Activated CD4-positive, alpha-beta T cell treated with anti-CD3 and anti-CD28 coated beads, Interleukin-2, amount 50 U/mL, for 1 hour (primary cell): ENCODE measurements around the gene FAM78B.

Experiments used
- DNase-seq: peaks from one replicate; pipeline ENCODE4 v3.0.0-alpha.2; 2020

Gene FAM78B, protein sequence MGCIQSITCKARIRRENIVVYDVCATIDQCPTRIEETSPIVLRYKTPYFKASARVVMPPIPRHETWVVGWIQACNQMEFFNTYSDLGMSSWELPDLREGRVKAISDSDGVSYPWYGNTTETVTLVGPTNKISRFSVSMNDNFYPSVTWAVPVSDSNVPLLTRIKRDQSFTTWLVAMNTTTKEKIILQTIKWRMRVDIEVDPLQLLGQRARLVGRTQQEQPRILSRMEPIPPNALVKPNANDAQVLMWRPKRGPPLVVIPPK

GRCh38 chr1:166166698-166167571, at the start of gene FAM78B:
Gene FAM78B (minus strand): TSS chr1:166167001. CDS start chr1:166166248, 753 bp downstream.
- peak; percentile 40 for DNase-seq

- no peak for DNase-seq
Measured at GRCh38 chr1:166202546-166202945, 35.7 kb upstream of the FAM78B start.

- DNase-seq: no peak
Measured at GRCh38 chr1:166200743-166201142, 33.9 kb upstream of the FAM78B start.

- DNase-seq: no peak
Measured at GRCh38 chr1:166197597-166197996, 30.8 kb upstream of the FAM78B start.

GRCh38 chr1:166197141-166197540, 30.3 kb upstream of the FAM78B start:
- no peak for DNase-seq

DNA sequence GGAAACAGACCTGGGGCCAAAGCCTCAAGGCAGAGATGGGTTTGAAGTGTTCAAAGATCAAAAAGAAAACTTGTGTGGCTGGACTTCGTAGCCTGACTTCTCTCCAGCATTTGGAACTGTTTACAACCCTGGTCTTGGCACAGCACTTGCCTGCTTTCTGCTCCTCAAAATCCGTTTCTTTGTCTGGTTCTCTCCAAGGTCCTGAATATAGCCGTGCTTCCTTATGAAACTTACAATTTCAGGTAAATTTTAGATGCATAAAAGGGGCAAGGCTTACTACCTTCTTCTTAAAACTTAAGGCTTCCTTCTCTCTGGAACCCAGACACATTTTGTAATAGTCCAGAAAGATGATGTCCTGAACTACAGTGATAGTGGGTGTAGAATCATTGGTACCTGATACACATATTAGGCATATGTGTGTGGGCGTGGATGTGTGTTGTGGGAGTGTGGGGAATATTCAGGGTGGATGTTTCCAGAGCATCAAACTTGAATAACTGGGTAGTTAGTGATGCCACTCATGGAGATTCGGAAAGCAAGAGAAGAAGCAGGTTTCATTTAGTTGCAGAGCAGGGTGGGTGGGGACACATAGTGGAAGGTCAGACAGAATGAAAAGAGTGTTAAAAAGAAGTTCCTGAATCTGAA, 26.4 kb upstream of the FAM78B start:
- no peak for DNase-seq

DNA sequence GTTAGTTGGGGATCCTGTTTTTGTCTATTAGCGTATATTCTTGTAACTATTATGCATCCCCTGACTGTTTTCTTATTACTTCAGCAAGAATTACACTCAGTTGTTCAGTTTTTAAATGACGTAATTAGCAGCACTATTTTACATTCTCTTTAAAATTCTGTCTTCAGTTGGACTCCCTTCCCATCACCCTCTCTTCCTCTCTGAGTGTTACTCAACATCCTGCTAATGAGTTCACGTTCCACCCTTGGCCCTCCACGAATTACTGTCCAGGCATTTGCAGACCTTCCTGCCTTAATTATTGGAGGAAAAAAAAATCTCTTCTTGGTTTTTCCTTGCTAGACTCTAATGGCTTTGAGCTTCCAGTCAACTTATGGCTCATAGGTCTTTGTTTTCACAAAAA, 23.6 kb upstream of the FAM78B start:
- no peak for DNase-seq

GRCh38 chr1:166189126-166189525, 22.3 kb upstream of the FAM78B start:
- no peak for DNase-seq

DNA sequence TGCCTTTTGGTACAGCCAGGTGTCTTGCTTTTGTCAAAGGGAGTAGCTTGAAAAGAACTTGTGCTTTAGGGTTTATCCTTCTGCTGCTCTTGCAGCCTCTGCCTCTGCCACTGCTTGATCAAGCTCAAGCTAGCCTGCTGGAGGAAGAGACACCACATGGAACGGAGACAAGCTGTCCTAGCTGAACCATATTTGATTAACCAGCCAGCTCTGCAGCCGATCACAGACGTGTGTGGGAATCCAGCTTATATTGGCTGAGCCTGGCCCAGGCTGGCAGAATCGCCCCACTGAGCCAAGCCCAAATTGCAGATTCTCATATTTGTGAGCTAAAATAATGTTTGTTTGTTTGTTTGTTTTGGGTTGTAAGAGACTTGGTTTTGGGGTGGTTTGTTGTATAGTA, 18.7 kb upstream of the FAM78B start:
- no peak for DNase-seq

- DNase-seq: no peak
Measured at GRCh38 chr1:166184897-166185296, 18.1 kb upstream of the FAM78B start.

GRCh38 chr1:166184012-166184411, 17.2 kb upstream of the FAM78B start:
- DNase-seq: no peak

GRCh38 chr1:166182281-166182680, 15.5 kb upstream of the FAM78B start:
- no peak for DNase-seq

DNA sequence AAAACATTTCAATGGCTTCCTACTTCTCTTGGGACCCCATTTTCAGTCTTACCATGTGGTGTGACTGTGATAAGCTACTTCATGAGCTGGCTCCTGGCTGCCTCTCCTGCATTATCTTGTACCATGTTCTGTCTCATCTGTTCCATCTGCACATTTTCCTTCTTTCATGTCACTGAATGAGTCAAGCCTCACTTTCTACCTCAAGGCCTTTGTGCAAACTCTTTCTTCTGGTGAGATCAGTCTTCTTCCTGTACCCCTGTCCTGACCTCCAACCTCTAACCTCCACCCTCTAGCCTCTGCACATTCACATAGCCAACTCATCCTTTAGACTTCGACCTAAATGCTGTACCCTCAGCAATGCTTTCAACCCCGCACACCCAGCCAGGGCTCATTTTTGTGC, 9.6 kb upstream of the FAM78B start:
- no peak for DNase-seq

- no peak for DNase-seq
Measured at GRCh38 chr1:166175032-166175431, 8.2 kb upstream of the FAM78B start.

DNA sequence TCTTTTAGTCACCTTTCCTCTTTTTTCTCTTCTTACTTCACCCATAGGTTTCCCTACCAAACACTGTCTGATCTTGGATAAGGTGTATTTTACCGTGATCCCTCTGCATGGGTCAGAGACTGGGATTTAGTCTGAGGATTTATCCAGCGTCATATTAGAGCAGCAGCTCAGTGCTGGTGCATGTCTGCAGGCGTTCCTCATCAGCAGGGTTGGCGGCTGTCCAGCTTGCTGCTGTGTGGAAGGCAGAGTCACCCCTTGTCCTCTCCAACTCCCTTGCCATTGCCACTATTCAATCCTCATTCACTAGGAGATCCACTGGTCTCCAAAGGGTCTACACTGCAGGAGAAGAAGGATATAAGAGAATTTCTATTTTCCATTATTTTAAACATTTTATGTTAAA, 7.3 kb upstream of the FAM78B start:
- DNase-seq: no peak

DNA sequence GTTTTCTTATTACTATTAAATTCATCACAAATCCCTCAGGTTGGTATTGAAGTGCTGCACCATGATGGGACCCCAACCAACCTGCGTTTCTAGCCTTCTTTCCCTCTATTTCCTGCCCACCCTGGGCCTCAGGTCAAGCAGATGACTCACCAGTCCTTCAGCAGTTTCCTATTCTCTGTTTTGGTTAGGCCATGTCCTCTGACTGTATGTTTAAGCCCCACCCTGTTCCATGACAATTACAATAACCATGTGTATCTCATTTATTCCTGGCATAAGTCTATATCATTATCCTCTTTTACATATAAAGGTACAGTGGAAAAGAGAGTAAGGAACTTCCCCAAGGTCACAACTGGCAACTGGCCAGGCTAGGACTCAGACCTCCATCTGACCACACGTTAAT, 5.3 kb upstream of the FAM78B start:
- DNase-seq: no peak

DNA sequence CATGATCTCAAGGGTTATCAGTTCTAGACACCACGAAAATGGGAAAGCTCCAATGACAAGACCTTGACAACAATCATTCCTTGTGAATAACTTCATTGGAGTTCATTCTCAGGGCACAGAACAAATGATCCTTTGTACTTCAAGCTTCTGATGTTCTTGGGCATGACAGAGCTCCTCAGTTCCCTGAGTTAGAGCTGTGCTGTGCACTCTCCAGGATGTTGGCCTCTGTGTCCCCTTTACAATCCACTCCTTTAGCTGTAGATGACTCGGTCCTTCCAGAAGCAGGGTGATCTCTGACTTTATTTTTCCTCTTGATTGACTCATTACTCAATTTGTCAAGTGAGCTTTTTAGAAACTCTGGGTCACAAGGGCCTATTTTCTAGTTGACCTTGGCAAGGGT, 3.9 kb upstream of the FAM78B start:
- DNase-seq: no peak

- DNase-seq: no peak
Measured at GRCh38 chr1:166170075-166170474, 3.3 kb upstream of the FAM78B start.

DNA sequence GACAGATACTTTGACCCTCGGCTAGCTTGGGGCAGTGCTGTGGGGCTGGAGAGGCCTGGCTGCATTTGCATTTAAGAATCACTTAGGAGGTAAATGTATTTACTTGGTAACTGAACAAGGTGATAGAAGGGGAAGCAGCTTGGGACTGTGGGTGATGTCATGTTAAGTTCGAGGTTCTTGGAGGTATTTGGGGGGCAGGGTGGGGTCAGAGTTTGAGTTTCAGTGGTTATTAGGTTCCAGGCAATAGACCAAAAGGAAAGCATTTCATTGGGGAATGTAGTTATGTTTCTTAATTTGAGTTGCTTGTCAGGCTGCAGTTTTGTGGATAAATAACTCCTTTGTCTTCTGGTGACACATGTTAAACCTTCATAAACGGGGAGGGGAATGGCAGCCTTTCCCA, 2.4 kb upstream of the FAM78B start:
- no peak for DNase-seq

- DNase-seq: no peak
Measured at GRCh38 chr1:166167572-166167925, 748 bp upstream of the FAM78B start.

- no peak for DNase-seq
Measured at GRCh38 chr1:166166329-166166697, 488 bp downstream of the FAM78B start.

DNA sequence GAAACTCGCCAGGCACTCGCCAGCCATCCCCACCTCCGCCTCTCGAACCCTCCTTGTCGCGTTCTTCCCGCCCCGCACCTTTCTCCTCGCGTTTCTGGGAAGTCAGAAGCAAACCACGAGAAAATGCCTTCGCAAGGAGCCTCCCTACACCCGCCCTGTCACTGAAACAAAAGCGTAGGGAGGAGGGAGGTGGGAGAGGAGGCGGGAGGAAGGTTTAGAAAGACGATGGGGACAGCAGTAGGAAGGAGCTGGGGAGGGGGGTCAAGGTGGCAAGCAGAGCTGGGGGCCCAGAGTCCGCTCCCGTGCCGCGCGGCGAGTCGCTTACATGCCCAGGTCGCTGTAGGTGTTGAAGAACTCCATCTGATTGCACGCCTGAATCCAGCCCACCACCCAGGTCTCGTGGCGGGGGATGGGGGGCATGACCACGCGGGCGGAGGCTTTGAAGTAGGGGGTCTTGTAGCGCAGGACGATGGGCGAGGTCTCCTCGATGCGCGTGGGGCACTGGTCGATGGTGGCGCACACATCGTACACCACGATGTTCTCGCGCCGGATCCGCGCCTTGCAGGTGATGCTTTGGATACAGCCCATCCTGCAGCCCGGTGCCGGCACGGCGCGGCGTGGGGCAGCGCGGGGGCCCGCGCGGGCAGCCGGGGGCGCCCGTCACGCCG, 1.0 kb downstream of the FAM78B start:
- no peak for DNase-seq

DNA sequence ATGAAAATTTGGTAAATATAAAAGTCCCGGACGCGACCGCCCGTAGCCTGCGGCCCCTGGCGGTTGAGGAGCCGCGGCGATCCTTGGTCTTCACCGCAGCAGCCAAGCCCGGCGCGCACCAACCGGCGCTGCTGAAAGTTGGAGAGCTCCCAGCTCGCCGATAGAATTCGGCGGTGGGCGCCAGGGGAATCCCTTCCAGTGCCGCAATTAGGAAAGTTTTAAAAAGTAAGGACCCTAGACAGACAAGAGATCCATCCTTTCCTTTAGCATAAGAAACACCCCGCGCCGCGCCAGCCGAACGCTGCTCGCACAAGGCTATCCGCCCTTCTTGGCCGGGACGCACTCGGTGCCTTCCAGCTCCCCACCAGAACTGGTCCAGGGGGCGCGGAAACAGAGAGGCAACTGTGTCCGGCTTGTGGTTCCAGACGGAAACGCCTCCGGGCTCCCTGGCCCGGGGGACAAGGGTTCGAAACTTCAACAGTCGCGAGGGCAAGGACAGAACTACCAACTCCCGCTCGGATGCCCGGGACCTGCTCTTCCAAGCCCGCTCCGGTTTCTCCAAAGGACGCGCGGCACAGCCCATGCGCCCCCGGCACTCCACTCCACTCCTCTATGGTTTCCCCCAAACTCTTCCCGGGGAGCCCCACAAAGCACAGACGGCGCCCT, 1.7 kb downstream of the FAM78B start:
- DNase-seq: no peak
